ENCODE results near the gene ZNF503.
"Not testable (repeated sequence)": the region's sequence is repeated elsewhere in the genome, so short reads cannot be mapped to it uniquely, and the experiment has no call there.

Gene ZNF503

GRCh38 chr10:75392744-75393143 lies 8.8 kb downstream of the ZNF503 start:
- DNase-seq: no peak

GRCh38 chr10:75392271-75392670 lies 9.3 kb downstream of the ZNF503 start:
- no peak for DNase-seq

GRCh38 chr10:75390178-75390577 lies 11.4 kb downstream of the ZNF503 start:
- DNase-seq: no peak

- DNase-seq: no peak
These were observed 13.5 kb downstream of the ZNF503 start for GRCh38 chr10:75388082-75388481.

- no peak for DNase-seq
These were observed 15.4 kb downstream of the ZNF503 start for GRCh38 chr10:75386128-75386527.

GRCh38 chr10:75379817-75380216 lies 21.7 kb downstream of the ZNF503 start:
- DNase-seq: no peak

GRCh38 chr10:75379212-75379724 lies 22.3 kb downstream of the ZNF503 start:
- DNase-seq: no peak

- DNase-seq: no peak
These were observed 23.2 kb downstream of the ZNF503 start for GRCh38 chr10:75378379-75378778.

- DNase-seq: no peak
These were observed 23.7 kb downstream of the ZNF503 start for GRCh38 chr10:75377869-75378268.

- DNase-seq: no peak
These were observed 25.7 kb downstream of the ZNF503 start for GRCh38 chr10:75375838-75376237.

- no peak for DNase-seq
These were observed 30.6 kb downstream of the ZNF503 start for GRCh38 chr10:75371010-75371409.

- not testable (repeated sequence) for DNase-seq
These were observed 31.7 kb downstream of the ZNF503 start for GRCh38 chr10:75369838-75370237.

GRCh38 chr10:75367901-75368300 lies 33.7 kb downstream of the ZNF503 start:
- DNase-seq: no peak

GRCh38 chr10:75367021-75367487 lies 34.5 kb downstream of the ZNF503 start:
- no peak for DNase-seq

GRCh38 chr10:75363431-75363830 lies 38.1 kb downstream of the ZNF503 start:
- no peak for DNase-seq

- DNase-seq: not testable (repeated sequence)
These were observed 41.7 kb downstream of the ZNF503 start for GRCh38 chr10:75359876-75360275.

GRCh38 chr10:75358835-75359421 lies 42.6 kb downstream of the ZNF503 start:
- no peak for DNase-seq

- no peak for DNase-seq
These were observed 43.4 kb downstream of the ZNF503 start for GRCh38 chr10:75358132-75358531.

- no peak for DNase-seq
These were observed 44.1 kb downstream of the ZNF503 start for GRCh38 chr10:75357500-75357899.

- no peak for DNase-seq
These were observed 45.1 kb downstream of the ZNF503 start for GRCh38 chr10:75356484-75356883.

GRCh38 chr10:75355706-75356105 lies 45.9 kb downstream of the ZNF503 start:
- DNase-seq: no peak

- no peak for DNase-seq
These were observed 48.4 kb downstream of the ZNF503 start for GRCh38 chr10:75353183-75353582.

GRCh38 chr10:75352650-75353049 lies 48.9 kb downstream of the ZNF503 start:
- DNase-seq: no peak

GRCh38 chr10:75351637-75352036 lies 49.9 kb downstream of the ZNF503 start:
- DNase-seq: no peak

GRCh38 chr10:75350791-75351190 lies 50.8 kb downstream of the ZNF503 start:
- no peak for DNase-seq
